KOPT-K1 (cell line): ENCODE data around the gene ABCD3.

ENCODE experiments used
- H3K27ac ChIP-seq: fragments of 200-600 bp; sonication (generic); 2 replicates; pipeline ENCODE4 v1.5.1; 2016; ENCODE audit warnings: antibody characterized with exemption, mild to moderate bottlenecking, low read depth, low read length; ENCODE audit not compliant: poor library complexity, severe bottlenecking
- H3K36me3 ChIP-seq: fragments of 200-600 bp; sonication (generic); 2 replicates; pipeline ENCODE4 v1.5.1; 2017; ENCODE audit warnings: antibody characterized with exemption, mild to moderate bottlenecking, low read length, moderate library complexity; ENCODE audit not compliant: insufficient read depth
- H3K9me3 ChIP-seq: fragments of 200-600 bp; sonication (generic); 2 replicates; pipeline ENCODE4 v1.5.1; 2017; ENCODE audit warnings: antibody characterized with exemption, low read length, mild to moderate bottlenecking; ENCODE audit not compliant: insufficient read depth, poor library complexity, severe bottlenecking

The ABCD3 gene

DNA sequence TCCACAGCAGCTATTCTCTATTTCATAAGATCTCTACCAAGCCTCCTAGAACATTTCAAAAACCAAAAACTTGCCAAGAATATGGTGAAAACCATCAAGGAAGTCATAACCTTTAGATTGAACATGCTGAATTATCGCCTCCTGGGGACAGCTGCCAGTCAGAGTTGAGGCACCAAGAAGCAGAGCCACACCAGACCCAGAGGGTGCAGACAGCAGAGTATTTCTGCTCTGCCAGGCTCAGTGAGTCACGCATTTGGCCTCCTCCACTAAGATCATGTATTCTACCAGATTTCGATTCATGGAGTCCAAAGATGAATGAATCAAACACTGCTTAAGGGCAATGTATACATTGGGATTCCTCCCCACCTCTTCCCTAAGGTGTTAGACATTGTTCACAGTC lies 121.3 kb downstream of the ABCD3 start:
- H3K36me3 ChIP-seq = no peaks in the 10 kb centered on the region
- no peaks in the 10 kb centered on the region for H3K9me3 ChIP-seq
- H3K27ac ChIP-seq = no peak overlapping the region

DNA sequence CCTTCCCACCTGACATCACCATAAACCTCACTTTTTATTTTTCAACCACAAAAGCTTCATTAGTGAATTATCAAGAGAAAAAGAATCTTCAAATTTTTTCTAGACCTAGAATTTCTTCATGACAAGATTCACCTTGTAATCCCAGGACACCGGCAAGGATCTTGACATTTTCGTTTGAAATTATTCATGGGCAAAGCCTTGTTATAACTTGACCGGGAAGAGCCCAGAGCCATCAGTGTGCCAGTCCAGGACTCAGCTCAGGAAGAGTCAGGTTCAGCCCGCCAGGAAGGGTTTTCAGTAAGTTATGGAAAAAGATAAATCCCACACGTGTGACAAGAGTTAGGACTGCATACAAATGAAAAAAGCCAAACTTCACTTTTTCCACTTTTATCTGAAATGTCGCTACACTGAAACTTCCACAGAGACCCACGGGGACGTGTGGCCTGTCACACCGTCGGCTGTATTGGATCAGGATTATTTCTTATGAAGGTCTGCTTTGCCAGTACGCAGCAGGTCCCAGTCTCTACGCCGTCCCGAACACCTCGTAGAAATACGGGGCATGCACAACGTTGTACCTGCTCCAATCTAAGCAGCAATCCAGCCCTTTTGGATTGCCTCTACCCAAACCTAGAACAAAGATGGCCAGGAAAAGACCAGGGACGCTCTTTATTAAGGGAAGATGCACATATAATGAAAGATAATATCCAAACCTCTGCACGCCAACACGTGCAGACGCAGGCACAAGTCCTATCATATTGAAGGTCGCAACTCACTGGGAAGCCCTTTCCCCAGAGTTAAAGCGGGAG lies 122.5 kb downstream of the ABCD3 start:
- Histone ChIP-seq H3K27ac (no peak overlapping the region), H3K9me3 (no peaks in the 10 kb centered on the region), H3K36me3 (no peaks in the 10 kb centered on the region)

DNA sequence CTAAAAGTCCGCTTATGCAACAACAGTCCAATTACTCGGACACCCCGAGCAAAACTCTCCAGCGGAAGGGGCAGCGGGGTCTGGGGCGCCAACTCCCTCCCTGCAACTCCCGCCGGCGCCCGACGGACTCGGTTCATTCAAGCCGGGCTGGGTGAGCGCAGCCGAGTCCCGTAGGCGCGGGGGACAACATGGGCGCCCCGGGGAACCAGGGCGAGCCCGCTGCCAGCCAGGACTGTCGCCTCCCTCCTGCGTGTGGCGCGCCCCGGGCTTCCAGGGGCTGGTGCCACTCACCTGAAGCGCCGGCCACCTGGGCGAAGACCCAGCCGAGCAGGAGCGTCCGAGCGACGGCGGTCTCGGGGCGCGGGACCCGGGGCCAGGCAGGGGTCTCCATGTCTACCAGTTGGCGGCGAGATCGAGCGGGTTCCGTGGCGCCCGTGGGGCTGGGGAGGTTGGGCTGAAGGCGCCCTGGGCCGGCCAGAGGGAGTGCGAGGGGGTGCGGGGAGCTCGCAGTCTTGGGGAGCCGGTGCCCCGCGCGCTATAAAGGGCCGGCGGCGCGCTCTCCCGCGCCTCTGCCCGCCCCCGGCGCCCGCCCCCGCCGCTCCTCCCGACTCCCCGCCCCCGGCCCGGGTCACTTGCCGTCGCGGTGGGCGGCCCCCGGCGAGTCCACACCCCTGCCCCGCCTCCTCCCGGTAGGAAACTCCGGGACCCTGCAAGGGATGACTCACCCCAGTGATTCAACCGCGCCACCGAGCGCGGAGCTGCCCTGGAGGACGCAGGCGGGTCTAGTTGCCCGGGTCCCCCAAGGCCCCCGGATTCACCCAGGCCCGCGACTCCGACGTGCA lies 123.3 kb downstream of the ABCD3 start, which contains the start of gene F3:
Gene F3, minus strand, starts transcription at position 514 of the 842 bp plus-strand sequence. Its CDS starts 123 bp downstream, at position 391.
- Histone ChIP-seq H3K36me3 (no peaks in the 10 kb centered on the region), H3K9me3 (no peaks in the 10 kb centered on the region), H3K27ac (no peak within 1 kb of the TSS)

DNA sequence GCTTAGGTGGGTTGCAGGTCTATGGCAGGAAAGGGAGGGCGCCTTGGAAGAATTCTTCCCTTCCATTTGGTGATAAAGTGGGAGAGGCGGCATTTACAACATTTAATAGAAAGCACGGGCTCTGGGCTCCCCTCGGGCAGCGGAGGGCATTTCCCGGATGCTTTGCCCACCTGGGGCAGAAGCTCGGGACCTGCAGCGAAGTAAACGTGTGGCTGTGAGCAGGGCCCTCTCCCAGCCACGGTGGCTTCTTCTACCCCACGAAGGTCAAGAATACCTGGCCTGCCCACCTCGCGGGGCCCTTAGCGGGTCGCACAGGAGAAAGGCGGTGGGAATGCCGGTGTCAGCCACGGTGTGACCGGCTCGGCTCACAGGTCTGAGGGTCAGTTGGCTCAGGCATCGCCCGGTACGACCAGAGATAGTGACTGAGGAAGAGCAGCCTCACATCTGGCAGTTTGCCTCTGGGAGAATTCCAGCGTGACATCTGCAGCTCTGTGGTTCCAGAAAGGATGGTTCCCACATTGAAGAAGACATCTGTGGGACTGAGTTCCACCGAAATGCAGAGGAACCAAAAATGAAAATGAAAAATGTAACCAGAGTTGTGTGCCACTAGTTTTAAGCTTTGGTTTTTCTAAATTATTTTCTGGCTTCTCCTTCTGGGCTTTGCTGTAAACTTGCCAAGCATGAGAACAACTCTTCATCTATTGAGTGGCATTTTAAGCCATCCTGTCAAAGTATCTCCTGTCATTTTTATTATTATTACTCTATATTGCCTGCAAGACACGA lies 124.1 kb downstream of the ABCD3 start:
- no peak overlapping the region for H3K27ac ChIP-seq

DNA sequence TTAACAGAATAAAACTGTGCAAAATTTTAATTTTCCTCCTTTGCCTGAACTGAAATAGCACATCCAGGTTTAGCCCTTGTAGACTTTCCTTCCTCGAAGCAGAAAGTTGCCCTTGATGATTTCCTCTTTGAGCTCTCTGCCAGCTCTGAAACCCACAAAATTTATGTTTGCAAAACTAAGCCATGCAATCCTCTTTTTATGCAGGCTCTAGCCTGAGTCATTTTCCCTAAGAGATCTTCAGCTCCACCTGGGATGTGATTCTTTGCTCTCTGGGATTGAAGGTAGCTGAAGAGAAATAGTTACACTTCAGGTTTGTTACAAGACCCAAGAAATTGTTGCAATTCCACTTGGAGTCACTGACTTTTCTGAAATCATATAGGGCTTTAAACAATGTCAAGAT lies 124.8 kb downstream of the ABCD3 start:
- H3K36me3 ChIP-seq = no peaks in the 10 kb centered on the region
- no peaks in the 10 kb centered on the region for H3K9me3 ChIP-seq
- no peak overlapping the region for H3K27ac ChIP-seq

More for the DNA sequence above, 124.1 kb downstream of the ABCD3 start:
- no peaks in the 10 kb centered on the region for H3K9me3 ChIP-seq
- no peaks in the 10 kb centered on the region for H3K36me3 ChIP-seq

DNA sequence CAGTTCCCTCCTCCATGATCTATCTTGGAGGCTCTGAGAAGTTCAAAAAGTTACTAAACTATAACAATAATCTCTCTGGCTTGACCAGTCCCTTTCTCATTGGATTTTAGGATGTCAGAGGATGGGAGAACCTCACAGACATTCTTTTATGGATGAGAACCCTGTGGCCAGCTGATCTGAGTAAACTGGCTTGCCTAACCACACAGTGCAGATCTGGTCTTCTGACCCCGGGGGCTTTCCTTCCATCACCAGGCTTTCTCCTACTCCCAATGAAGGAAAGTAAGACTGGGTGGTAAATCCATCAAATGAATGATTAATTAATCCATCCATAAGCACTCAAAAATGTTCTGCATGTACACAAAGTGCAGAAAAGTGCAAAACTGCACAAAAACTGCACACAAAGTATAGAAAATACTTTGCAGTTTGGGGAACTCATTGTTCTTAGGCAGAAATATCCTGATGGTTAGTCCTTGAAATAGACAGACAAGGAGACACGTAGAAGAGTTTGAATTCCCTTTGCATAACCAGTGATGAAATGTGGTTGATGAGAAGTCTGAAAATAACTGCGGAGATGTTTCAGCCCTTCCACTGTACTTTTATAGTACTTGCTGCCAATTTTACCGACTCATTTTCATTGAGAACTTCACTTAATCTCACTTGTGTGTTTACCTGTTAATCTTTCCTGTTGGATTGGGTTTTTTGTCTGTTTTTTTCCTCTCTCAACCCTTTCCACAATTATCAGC lies 125.9 kb downstream of the ABCD3 start:
- H3K9me3 ChIP-seq = no peaks in the 10 kb centered on the region
- H3K36me3 ChIP-seq = no peaks in the 10 kb centered on the region
- H3K27ac ChIP-seq = no peak overlapping the region

DNA sequence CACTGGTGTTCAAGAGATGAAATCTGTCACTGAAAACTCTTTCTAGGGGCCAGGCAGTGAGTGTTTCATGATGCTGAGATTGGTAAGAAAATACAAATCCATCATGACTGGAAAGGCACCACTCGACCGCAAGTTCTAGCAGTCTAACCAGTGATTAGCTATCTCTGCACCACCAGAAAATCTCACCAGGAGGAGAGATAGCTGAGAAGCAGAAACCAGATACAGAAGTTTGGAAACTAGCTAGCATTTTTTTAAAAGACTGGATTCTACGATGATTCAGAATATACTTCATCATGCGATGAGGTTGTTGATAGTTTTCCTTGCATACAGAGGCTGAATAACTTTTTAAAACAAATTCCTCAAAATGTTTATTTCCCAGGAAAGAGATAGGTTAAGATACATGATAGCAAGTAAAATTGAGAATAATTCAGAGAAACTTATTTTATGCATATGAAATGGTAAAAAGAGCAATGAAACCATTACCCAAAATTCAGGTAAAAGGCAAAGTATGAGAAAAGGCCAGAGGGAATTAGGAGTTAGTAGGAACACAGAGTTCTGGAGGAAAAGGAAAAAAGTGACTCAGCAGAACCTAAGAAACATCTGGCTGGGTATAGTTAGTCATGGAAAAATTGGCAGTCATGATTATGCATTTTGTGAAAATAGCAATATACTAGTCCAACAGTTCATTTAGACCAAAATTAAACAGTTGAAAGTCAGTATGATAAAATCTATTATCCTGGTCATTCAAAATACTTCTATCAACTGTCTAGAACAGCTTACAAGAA lies 126.7 kb downstream of the ABCD3 start:
- Histone ChIP-seq H3K27ac (no peak overlapping the region), H3K36me3 (no peaks in the 10 kb centered on the region), H3K9me3 (no peaks in the 10 kb centered on the region)

DNA sequence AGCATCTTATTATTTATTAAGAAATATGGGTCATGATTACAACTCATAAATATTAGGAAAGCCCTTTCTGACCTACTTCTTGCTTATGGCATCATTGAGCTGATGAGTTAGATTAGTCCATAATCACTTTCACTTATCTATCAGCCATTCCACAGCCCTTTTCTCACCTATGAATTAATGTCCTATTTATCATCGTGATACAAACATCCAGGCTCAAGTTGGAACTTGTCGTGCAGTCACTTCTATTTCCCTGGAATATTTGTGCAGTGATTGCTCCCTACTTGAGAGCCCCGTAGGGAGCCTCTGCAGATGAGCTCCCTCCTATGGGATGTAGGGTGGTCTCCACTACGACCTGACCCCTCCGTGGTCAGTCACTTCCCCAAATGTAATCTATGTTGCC lies 131.5 kb downstream of the ABCD3 start:
- Histone ChIP-seq H3K27ac (no peak overlapping the region), H3K36me3 (no peaks in the 10 kb centered on the region), H3K9me3 (no peaks in the 10 kb centered on the region)

DNA sequence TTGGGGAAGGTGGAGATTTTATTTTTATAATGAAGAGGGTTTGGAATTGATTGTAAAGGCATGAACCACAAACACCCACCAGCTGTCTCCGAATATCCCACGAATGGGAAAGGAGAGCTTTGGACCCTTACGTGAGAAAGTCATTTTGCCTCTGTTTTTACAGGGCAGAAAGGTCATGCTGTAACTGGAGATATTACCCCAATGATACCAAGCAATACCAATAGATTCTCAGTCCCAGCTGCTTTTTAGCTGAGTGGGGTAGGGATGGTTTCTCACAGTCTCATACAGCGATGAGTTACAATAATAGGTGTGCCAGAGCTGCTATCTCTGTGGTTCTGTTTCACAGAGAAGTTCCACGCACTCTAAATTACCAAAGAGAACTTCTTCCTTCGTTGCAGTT lies 132.2 kb downstream of the ABCD3 start:
- no peaks in the 10 kb centered on the region for H3K36me3 ChIP-seq
- H3K9me3 ChIP-seq = no peaks in the 10 kb centered on the region
- H3K27ac ChIP-seq = no peak overlapping the region

DNA sequence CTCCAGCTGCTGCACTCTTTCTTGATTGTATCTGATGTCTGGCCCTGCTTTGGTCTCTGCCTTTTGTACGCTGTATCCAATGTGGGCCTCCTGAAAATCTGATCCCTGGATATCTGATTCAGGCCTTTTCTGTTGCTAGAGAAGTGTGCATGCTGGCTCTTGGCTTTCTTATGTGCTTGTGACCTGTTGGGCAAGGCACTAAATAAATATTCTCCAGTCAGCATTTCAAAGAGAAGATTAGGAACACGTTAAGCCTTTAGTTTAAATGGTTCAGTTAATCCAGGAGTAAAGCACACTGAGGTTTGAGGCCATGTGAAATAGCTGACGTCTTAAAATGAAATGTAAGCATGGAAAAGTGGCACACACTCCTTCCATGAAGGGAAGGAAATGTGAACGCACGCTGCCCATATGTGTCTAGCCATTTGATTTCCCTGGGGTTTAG lies 132.6 kb downstream of the ABCD3 start:
- no peaks in the 10 kb centered on the region for H3K9me3 ChIP-seq
- no peaks in the 10 kb centered on the region for H3K36me3 ChIP-seq
- H3K27ac ChIP-seq = no peak overlapping the region

DNA sequence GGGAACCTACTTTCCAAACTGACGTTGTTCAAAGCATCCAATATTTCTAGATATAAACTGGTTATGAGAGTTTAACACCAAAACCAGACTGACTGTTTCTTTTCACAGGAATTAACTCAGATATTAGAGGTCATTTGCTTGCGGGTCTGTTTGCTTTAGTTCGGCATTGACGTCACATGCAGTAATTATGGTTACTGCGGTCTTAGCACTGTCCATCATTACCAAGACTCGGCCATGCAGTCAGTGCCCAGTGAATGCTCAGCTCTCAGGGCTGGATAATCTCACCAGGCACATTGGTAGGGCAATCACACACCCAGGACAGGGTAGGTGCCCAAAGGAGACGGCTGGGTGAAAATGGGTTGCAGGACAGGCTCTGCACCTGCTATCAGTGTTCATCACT lies 133.3 kb downstream of the ABCD3 start:
- Histone ChIP-seq H3K36me3 (no peaks in the 10 kb centered on the region), H3K9me3 (no peaks in the 10 kb centered on the region), H3K27ac (no peak overlapping the region)

DNA sequence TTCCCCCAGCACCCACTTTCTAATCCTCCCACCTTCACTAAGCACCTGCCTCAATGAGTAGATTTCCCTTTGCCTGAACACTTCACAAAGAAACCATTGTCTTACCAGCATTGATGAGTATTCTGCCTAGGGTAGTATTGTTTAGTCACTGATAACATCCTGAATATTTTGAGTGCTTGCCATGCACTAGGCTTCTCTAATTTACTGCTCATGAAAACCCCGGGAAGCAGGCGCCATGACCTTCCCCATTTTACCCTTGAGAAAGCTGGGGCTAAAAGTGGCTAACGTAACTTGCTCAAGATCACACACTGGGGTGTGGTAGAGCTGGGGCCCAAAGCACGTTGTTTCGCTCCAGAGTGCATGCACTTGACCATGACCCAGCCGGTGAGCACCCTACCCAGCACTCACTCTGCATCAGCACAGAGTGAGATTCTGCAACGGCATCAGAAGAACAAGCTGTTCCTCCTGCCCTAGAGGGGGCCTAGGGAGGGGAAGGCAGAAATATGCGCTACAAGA lies 133.9 kb downstream of the ABCD3 start:
- Histone ChIP-seq H3K36me3 (no peaks in the 10 kb centered on the region), H3K9me3 (no peaks in the 10 kb centered on the region), H3K27ac (no peak overlapping the region)

DNA sequence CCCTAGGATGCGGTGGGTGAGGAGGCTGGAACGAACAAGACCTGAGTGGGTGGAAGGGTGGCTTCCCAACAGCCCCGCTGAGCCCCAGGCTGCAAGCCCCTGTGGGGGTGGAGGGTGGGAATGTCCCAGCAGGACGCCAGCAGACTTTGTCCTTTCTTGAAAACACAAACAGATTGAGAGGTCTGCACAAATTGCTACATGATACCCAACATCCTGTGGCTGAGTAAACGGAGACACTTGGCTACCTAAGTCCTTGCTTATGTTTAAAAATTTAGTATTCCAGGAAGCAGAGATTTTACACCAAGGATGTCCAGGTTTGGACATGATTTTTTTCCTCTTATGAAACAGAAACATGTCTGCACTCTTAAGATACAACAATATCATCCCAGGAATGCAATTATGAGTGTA lies 135.1 kb downstream of the ABCD3 start:
- Histone ChIP-seq H3K36me3 (no peaks in the 10 kb centered on the region), H3K27ac (no peak overlapping the region), H3K9me3 (no peaks in the 10 kb centered on the region)

DNA sequence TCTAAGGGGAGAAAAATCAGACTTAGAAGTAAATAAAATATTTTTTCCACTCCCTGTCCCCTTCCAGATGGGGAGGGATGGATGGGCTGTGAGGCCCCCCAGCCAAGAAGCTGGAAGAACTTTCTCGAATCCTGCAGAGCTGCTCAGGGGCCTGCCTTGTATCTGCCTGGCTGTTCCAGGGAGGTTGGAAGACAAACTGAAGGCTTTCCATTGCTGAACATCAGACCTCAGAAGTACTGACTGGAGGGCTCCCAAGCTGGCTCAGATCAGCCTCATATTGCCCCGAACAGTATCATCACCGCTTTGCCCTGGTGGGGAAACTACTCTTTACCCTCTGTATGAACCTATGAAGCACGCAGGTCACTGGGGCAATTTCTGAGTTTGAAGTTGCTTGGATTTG lies 135.7 kb downstream of the ABCD3 start:
- Histone ChIP-seq H3K27ac (no peak overlapping the region), H3K36me3 (no peaks in the 10 kb centered on the region), H3K9me3 (no peaks in the 10 kb centered on the region)
